ENCODE measurements around the gene PSMB5. TPM values are rescaled to one million over a fixed set of nuclear protein-coding genes. Genes with fewer than 3 reads are reported as not detected.
A peak's percentile ranks its signal among the peaks of the same experiment; 100 is the strongest.

Gene PSMB5
- total and polyA plus RNA-seq, 9 of the 15 experiments (the other 6 are each of a cell fraction or from before 2014, with no cell fraction given): 198 to 1,870 (median 269) TPM

DNA sequence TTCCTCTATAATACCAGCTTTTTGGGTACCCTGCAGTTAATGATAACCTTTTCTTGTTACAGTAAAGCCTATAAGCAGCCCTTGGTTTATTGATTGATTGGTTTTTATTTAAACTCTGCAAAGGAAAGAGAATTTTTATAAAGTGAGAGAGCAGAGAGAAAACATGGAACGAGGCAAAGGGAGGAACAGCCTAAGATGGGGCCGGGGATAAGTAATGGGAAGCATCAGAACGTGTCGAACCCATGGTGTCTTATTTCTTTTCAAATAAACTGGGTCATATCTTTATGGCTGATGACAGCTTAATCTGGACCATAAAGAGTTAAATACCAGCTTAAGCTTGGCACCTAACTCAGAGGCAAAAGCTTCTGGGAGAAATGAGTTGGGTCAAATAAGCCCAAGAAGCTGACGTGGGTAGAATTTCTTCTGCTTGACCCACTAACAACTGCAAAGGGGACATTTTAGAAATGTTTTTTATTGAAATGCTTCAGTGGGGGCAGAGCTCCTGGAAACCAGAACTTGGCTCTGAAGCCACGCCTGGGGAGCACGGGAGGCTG, 12.7 kb downstream of the PSMB5 start:
- no peak for DNase-seq (ENCODE audit: extremely low read depth in 1 of 4, low spot score in 3 of 4)
- Histone ChIP-seq H3K4me3 (no peak overlapping the region), H2AFZ (ENCODE audit: low read depth, low read length) (peak overlapping the region; percentile 42), H3K4me1 (replicated peaks in 1 of 2; ENCODE audit: control insufficient read depth in 2 of 2, insufficient read depth in 2 of 2, low read length in 2 of 2) (peaks cover 17 to 41% of the 10 kb centered on the region in 2 experiments; a peak in 4 of 5 replicates), H3K9me1 (ENCODE audit: control insufficient read depth, insufficient read depth, low read length) (no peaks in the 10 kb centered on the region), H4K20me1 (replicated peaks; ENCODE audit: control insufficient read depth, insufficient read depth, low read length) (peaks cover 10% of the 10 kb centered on the region; the same call in 1 of the 2 replicates), H3K79me2 (ENCODE audit: control insufficient read depth, insufficient read depth, low read length) (no peaks in the 10 kb centered on the region; the same call in 2 of the 3 replicates), H3K4me2 (ENCODE audit: insufficient read depth, low read length) (no peak overlapping the region), H3K9me3 (replicated peaks; ENCODE audit: control insufficient read depth, insufficient read depth, low read depth, low read length) (no peaks in the 10 kb centered on the region), H3K9ac (ENCODE audit: insufficient read depth in 1 of 2, low read depth in 2 of 2, low read length in 2 of 2) (no peak overlapping the region), H3K36me3 (ENCODE audit: control insufficient read depth, insufficient read depth, low read length) (peaks cover 23% of the 10 kb centered on the region; the same call in 2 of the 3 replicates), H3K27ac (ENCODE audit: extremely low read depth, low read depth, low read length) (no peak overlapping the region; the same call in 2 of the 3 replicates), H3K27me3 (ENCODE audit: control insufficient read depth in 2 of 2, insufficient read depth in 2 of 2, low read length in 2 of 2) (no peaks in the 10 kb centered on the region)
- BruUV-seq (replicated peaks): no TSS peak
- 43% methylated on average over 7 of the region's 7 CpGs for WGBS (ENCODE audit: insufficient coverage, low coverage, missing lambda C conversion rate)
- CTCF ChIA-PET (ENCODE audit: low intra/inter-chr PET ratio): no interaction called here
- in situ Hi-C loops (cut with MboI) (no loop called here), intact Hi-C loops (cut with micrococcal nuclease) (no loop called here)
- TF ChIP-seq CHD2 (IDR thresholded peaks at IDR 0.05; ENCODE audit: low read depth, low read length) (no peak), RBM39 (optimal IDR thresholded peaks at IDR 0.05; ENCODE audit: low read depth, low read length) (no peak), ARNT (IDR thresholded peaks at IDR 0.05) (no peak), U2AF2 (optimal IDR thresholded peaks at IDR 0.05; ENCODE audit: low read depth, low read length) (no peak), ZKSCAN3 (CRISPR knock-in tag; IDR thresholded peaks at IDR 0.05) (no peak), ZNF583 (CRISPR knock-in tag; IDR thresholded peaks at IDR 0.05) (no peak), TEAD1 (CRISPR knock-in tag; IDR thresholded peaks at IDR 0.05) (no peak), FOXM1 (IDR thresholded peaks at IDR 0.05; ENCODE audit: low read depth) (no peak), FOXM1 (CRISPR knock-in tag; IDR thresholded peaks at IDR 0.05; ENCODE audit: low read depth) (no peak), KDM4B (IDR thresholded peaks at IDR 0.05; ENCODE audit: borderline replicate concordance in 2 of 2, low read depth in 1 of 2) (no peak), NRF1 (conservative IDR thresholded peaks at IDR 0.05 in 1 of 2, IDR thresholded peaks at IDR 0.05 in 1 of 2) (no peak), EZH2 (IDR thresholded peaks at IDR 0.05; ENCODE audit: borderline replicate concordance, low read depth, low read length) (no peak), POLR2A (conservative IDR thresholded peaks at IDR 0.05) (no peak), BCL6 (CRISPR knock-in tag; IDR thresholded peaks at IDR 0.05) (no peak), ZNF695 (CRISPR knock-in tag; IDR thresholded peaks at IDR 0.05) (no peak), PPARD (CRISPR knock-in tag; IDR thresholded peaks at IDR 0.05) (no peak)
- TF ChIP-seq, protein P1, sequence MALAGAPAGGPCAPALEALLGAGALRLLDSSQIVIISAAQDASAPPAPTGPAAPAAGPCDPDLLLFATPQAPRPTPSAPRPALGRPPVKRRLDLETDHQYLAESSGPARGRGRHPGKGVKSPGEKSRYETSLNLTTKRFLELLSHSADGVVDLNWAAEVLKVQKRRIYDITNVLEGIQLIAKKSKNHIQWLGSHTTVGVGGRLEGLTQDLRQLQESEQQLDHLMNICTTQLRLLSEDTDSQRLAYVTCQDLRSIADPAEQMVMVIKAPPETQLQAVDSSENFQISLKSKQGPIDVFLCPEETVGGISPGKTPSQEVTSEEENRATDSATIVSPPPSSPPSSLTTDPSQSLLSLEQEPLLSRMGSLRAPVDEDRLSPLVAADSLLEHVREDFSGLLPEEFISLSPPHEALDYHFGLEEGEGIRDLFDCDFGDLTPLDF (CRISPR knock-in tag; IDR thresholded peaks at IDR 0.05): no peak
- TF ChIP-seq, protein P2, sequence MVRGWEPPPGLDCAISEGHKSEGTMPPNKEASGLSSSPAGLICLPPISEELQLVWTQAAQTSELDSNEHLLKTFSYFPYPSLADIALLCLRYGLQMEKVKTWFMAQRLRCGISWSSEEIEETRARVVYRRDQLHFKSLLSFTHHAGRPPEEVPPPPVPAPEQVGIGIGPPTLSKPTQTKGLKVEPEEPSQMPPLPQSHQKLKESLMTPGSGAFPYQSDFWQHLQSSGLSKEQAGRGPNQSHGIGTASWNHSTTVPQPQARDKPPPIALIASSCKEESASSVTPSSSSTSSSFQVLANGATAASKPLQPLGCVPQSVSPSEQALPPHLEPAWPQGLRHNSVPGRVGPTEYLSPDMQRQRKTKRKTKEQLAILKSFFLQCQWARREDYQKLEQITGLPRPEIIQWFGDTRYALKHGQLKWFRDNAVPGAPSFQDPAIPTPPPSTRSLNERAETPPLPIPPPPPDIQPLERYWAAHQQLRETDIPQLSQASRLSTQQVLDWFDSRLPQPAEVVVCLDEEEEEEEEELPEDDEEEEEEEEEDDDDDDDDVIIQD (CRISPR knock-in tag; IDR thresholded peaks at IDR 0.05): no peak
- POLR2A ChIA-PET: interaction anchor here (0.6 to 6.6 kb wide), 6 partner anchors 9 to 1111 kb away, joined by 3 to 65 read pairs (median 8); partner anchors contain the start of gene PSMB5
- no peak for FAIRE-seq
- no peak for ATAC-seq
